ENCODE data around the gene ADAMTS17. TPM values are rescaled to one million over a fixed set of nuclear protein-coding genes. Genes with fewer than 3 reads are reported as not detected.

ADAMTS17 gene
- total and polyA plus RNA-seq, 4 experiments from 2014 or later, result 2.1 to 6.2 (median 4.8) TPM

DNA sequence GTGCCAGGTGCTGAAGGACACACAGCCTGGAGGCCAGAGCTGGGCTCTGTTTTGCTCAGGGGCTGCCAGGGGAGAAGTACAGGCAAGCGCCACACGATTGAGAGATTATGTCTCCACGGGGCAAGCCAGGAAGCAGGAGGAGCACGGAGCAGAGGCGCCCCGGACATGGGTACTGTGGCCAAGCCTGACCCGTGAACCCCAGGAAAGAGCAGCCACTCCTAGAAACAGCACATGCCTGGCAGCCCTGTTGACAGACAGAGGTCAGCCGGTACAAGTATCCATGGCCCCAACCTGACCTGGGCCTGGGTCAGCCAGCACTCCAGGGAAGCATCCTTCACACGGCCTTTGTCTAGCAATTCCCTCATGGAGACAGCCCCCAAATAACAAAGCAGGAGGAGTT, 89.4 kb downstream of the ADAMTS17 start:
- no peak overlapping the region for H3K4me3 Mint-ChIP-seq
- CTCF ChIA-PET (ENCODE audit: partially characterized antibody), result no interaction called here
- Histone ChIP-seq H3K4me1 (ENCODE audit: insufficient read depth, low read length) (no peaks in the 10 kb centered on the region), H3K27ac (ENCODE audit: low read depth, low read length) (no peak overlapping the region), H3K9me3 (ENCODE audit: control insufficient read depth in 1 of 2, low read length in 2 of 2) (no peaks in the 10 kb centered on the region), H3K27me3 (ENCODE audit: insufficient read depth, low read length) (no peaks in the 10 kb centered on the region), H3K4me3 (ENCODE audit: low read length in 2 of 2) (no peak overlapping the region), H3K36me3 (ENCODE audit: insufficient read depth, low read length) (no peaks in the 10 kb centered on the region)
- no peak overlapping the region for H3K27ac Mint-ChIP-seq
- POLR2A ChIA-PET (ENCODE audit: partially characterized antibody), result no interaction called here
- peaks cover 0 to 1% (median 0%) of the 10 kb centered on the region in 8 donors for H3K9me3 Mint-ChIP-seq
- peaks cover 4 to 9% of the 10 kb centered on the region in 2 donors for H3K36me3 Mint-ChIP-seq
- no peaks in the 10 kb centered on the region for H3K27me3 Mint-ChIP-seq
- DNase-seq, result no peak
- intact Hi-C loops (cut with micrococcal nuclease), result no loop called here
- H3K4me1 Mint-ChIP-seq, result no peaks in the 10 kb centered on the region

- Histone ChIP-seq H3K4me1 (ENCODE audit: insufficient read depth, low read length) (no peaks in the 10 kb centered on the region), H3K36me3 (ENCODE audit: insufficient read depth, low read length) (no peaks in the 10 kb centered on the region), H3K4me3 (ENCODE audit: low read length in 2 of 2) (no peak overlapping the region), H3K27ac (ENCODE audit: low read depth, low read length) (no peak overlapping the region), H3K27me3 (ENCODE audit: insufficient read depth, low read length) (no peaks in the 10 kb centered on the region), H3K9me3 (ENCODE audit: control insufficient read depth in 1 of 2, low read length in 2 of 2) (no peaks in the 10 kb centered on the region)
- no peak for DNase-seq
- intact Hi-C loops (cut with micrococcal nuclease), result no loop called here
- H3K4me3 Mint-ChIP-seq, result no peak overlapping the region
- peaks cover 15 to 17% of the 10 kb centered on the region in 2 donors for H3K36me3 Mint-ChIP-seq
- H3K27ac Mint-ChIP-seq, result no peak overlapping the region
- no peaks in the 10 kb centered on the region for H3K27me3 Mint-ChIP-seq
- ChIA-PET CTCF (ENCODE audit: partially characterized antibody) (interaction anchor here (1.0 kb wide), 1 partner anchor 100 kb away, joined by 4 read pairs; no protein-coding TSS in a partner anchor), POLR2A (ENCODE audit: partially characterized antibody) (no interaction called here)
- H3K9me3 Mint-ChIP-seq, result no peaks in the 10 kb centered on the region
- no peaks in the 10 kb centered on the region for H3K4me1 Mint-ChIP-seq
Measured at GRCh38 chr15:100250176-100250800, 91.5 kb downstream of the ADAMTS17 start.

GRCh38 chr15:100249096-100249815, 92.5 kb downstream of the ADAMTS17 start:
- no peaks in the 10 kb centered on the region for H3K9me3 ChIP-seq (ENCODE audit: control insufficient read depth in 1 of 2, low read length in 2 of 2)
- Mint-ChIP-seq H3K9me3 (no peaks in the 10 kb centered on the region), H3K27ac (no peak overlapping the region), H3K27me3 (no peaks in the 10 kb centered on the region), H3K4me1 (no peaks in the 10 kb centered on the region), H3K4me3 (no peak overlapping the region), H3K36me3 (peaks cover 12 to 20% of the 10 kb centered on the region in 2 donors)
- no peaks in the 10 kb centered on the region for H3K27me3 ChIP-seq (ENCODE audit: insufficient read depth, low read length)
- H3K27ac ChIP-seq (ENCODE audit: low read depth, low read length), result no peak overlapping the region
- H3K4me1 ChIP-seq (ENCODE audit: insufficient read depth, low read length), result no peaks in the 10 kb centered on the region
- DNase-seq, result no peak
- intact Hi-C loops (cut with micrococcal nuclease), result no loop called here
- CTCF ChIA-PET (ENCODE audit: partially characterized antibody), result no interaction called here
- POLR2A ChIA-PET (ENCODE audit: partially characterized antibody), result no interaction called here
- no peaks in the 10 kb centered on the region for H3K36me3 ChIP-seq (ENCODE audit: insufficient read depth, low read length)
- H3K4me3 ChIP-seq (ENCODE audit: low read length in 2 of 2), result no peak overlapping the region

GRCh38 chr15:100248236-100248635, 93.5 kb downstream of the ADAMTS17 start:
- intact Hi-C loops (cut with micrococcal nuclease), result no loop called here
- DNase-seq, result no peak
- ChIA-PET POLR2A (ENCODE audit: partially characterized antibody) (no interaction called here), CTCF (ENCODE audit: partially characterized antibody) (no interaction called here)
- Histone ChIP-seq H3K36me3 (ENCODE audit: insufficient read depth, low read length) (no peaks in the 10 kb centered on the region), H3K9me3 (ENCODE audit: control insufficient read depth in 1 of 2, low read length in 2 of 2) (no peaks in the 10 kb centered on the region), H3K27ac (ENCODE audit: low read depth, low read length) (no peak overlapping the region), H3K27me3 (ENCODE audit: insufficient read depth, low read length) (no peaks in the 10 kb centered on the region), H3K4me1 (ENCODE audit: insufficient read depth, low read length) (no peaks in the 10 kb centered on the region), H3K4me3 (ENCODE audit: low read length in 2 of 2) (no peak overlapping the region)
- Mint-ChIP-seq H3K27me3 (no peaks in the 10 kb centered on the region), H3K27ac (no peak overlapping the region), H3K4me1 (no peaks in the 10 kb centered on the region), H3K36me3 (peaks cover 15 to 24% of the 10 kb centered on the region in 2 donors), H3K9me3 (peaks cover 0 to 2% (median 0%) of the 10 kb centered on the region in 8 donors), H3K4me3 (no peak overlapping the region)

GRCh38 chr15:100247228-100248225, 94.2 kb downstream of the ADAMTS17 start:
- ChIA-PET CTCF (ENCODE audit: partially characterized antibody) (no interaction called here), POLR2A (ENCODE audit: partially characterized antibody) (no interaction called here)
- no peaks in the 10 kb centered on the region for H3K4me1 ChIP-seq (ENCODE audit: insufficient read depth, low read length)
- no peak for DNase-seq
- Mint-ChIP-seq H3K27ac (no peak overlapping the region), H3K9me3 (peaks cover 0 to 2% (median 0%) of the 10 kb centered on the region in 8 donors), H3K4me3 (no peak overlapping the region), H3K36me3 (peaks cover 15 to 30% of the 10 kb centered on the region in 2 donors), H3K27me3 (no peaks in the 10 kb centered on the region), H3K4me1 (no peaks in the 10 kb centered on the region)
- intact Hi-C loops (cut with micrococcal nuclease), result no loop called here
- H3K4me3 ChIP-seq (ENCODE audit: low read length in 2 of 2), result no peak overlapping the region
- H3K27me3 ChIP-seq (ENCODE audit: insufficient read depth, low read length), result no peaks in the 10 kb centered on the region
- H3K27ac ChIP-seq (ENCODE audit: low read depth, low read length), result no peak overlapping the region
- H3K9me3 ChIP-seq (ENCODE audit: control insufficient read depth in 1 of 2, low read length in 2 of 2), result no peaks in the 10 kb centered on the region
- no peaks in the 10 kb centered on the region for H3K36me3 ChIP-seq (ENCODE audit: insufficient read depth, low read length)

DNA sequence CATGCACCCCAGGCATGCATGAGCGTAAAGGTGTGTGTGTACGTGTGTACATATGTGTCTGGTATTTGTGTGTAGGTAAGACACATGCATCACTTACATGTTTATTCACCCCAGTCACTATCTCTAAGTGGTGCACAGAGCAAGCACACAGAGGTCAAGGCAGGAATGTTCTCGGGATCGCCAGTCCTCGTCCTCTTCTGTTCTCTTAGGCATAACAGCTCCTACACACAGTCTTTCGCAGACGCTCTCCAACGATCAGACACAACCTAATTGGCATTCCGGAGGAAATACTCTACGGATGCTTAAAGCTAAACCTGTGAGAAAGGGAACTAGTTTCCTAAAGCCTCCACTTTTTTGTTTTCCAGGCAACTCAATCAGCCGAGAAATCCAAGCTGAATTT, 95.9 kb downstream of the ADAMTS17 start:
- POLR2A ChIA-PET (ENCODE audit: partially characterized antibody), result no interaction called here
- H3K9me3 ChIP-seq (ENCODE audit: control insufficient read depth in 1 of 2, low read length in 2 of 2), result no peaks in the 10 kb centered on the region
- no peaks in the 10 kb centered on the region for H3K4me1 Mint-ChIP-seq
- CTCF ChIA-PET (ENCODE audit: partially characterized antibody), result no interaction called here
- no peak overlapping the region for H3K4me3 Mint-ChIP-seq
- no peak overlapping the region for H3K4me3 ChIP-seq (ENCODE audit: low read length in 2 of 2)
- H3K27me3 Mint-ChIP-seq, result no peaks in the 10 kb centered on the region
- H3K9me3 Mint-ChIP-seq, result peaks cover 0 to 2% (median 0%) of the 10 kb centered on the region in 8 donors
- intact Hi-C loops (cut with micrococcal nuclease), result no loop called here
- no peaks in the 10 kb centered on the region for H3K36me3 ChIP-seq (ENCODE audit: insufficient read depth, low read length)
- DNase-seq, result no peak
- no peaks in the 10 kb centered on the region for H3K4me1 ChIP-seq (ENCODE audit: insufficient read depth, low read length)
- no peak overlapping the region for H3K27ac ChIP-seq (ENCODE audit: low read depth, low read length)
- H3K27ac Mint-ChIP-seq, result no peak overlapping the region
- no peaks in the 10 kb centered on the region for H3K27me3 ChIP-seq (ENCODE audit: insufficient read depth, low read length)
- peaks cover 15 to 38% of the 10 kb centered on the region in 2 donors for H3K36me3 Mint-ChIP-seq

GRCh38 chr15:100245487-100245820, 96.3 kb downstream of the ADAMTS17 start:
- peaks cover 15 to 41% of the 10 kb centered on the region in 2 donors for H3K36me3 Mint-ChIP-seq
- DNase-seq, result no peak
- POLR2A ChIA-PET (ENCODE audit: partially characterized antibody), result no interaction called here
- Histone ChIP-seq H3K27me3 (ENCODE audit: insufficient read depth, low read length) (no peaks in the 10 kb centered on the region), H3K4me3 (ENCODE audit: low read length in 2 of 2) (no peak overlapping the region), H3K27ac (ENCODE audit: low read depth, low read length) (no peak overlapping the region), H3K4me1 (ENCODE audit: insufficient read depth, low read length) (no peaks in the 10 kb centered on the region), H3K9me3 (ENCODE audit: control insufficient read depth in 1 of 2, low read length in 2 of 2) (no peaks in the 10 kb centered on the region), H3K36me3 (ENCODE audit: insufficient read depth, low read length) (no peaks in the 10 kb centered on the region)
- H3K27me3 Mint-ChIP-seq, result no peaks in the 10 kb centered on the region
- intact Hi-C loops (cut with micrococcal nuclease), result no loop called here
- peaks cover 0 to 2% (median 0%) of the 10 kb centered on the region in 8 donors for H3K9me3 Mint-ChIP-seq
- CTCF ChIA-PET (ENCODE audit: partially characterized antibody), result no interaction called here
- no peak overlapping the region for H3K27ac Mint-ChIP-seq
- H3K4me1 Mint-ChIP-seq, result no peaks in the 10 kb centered on the region
- no peak overlapping the region for H3K4me3 Mint-ChIP-seq

Measured in CD4-positive, alpha-beta memory T cell (primary cell).